Mesothelial cell of epicardium (in vitro differentiated cells): ENCODE results near the gene PNKD. TPM values are rescaled to one million over a fixed set of nuclear protein-coding genes. Genes with fewer than 3 reads are reported as not detected.

Experiments used
- DNase-seq, 2 experiments: peaks; one replicate each; pipeline ENCODE4 v3.0.0; 2021; ENCODE audit warnings: low spot score in 2 of 2; ENCODE audit not compliant: unreplicated experiment in 2 of 2
- H3K27ac Mint-ChIP-seq: 2 replicates; pipeline ENCODE4 v1.8.0; 2021; ENCODE audit warnings: mixed read lengths
- H3K27me3 Mint-ChIP-seq: 2 replicates; pipeline ENCODE4 v1.8.0; 2021; ENCODE audit warnings: low read depth, mixed read lengths
- H3K36me3 Mint-ChIP-seq: 2 replicates; pipeline ENCODE4 v1.8.0; 2021; ENCODE audit warnings: mixed read lengths
- H3K4me1 Mint-ChIP-seq: 2 replicates; pipeline ENCODE4 v1.8.0; 2021; ENCODE audit warnings: mixed read lengths
- H3K4me3 Mint-ChIP-seq: 2 replicates; pipeline ENCODE4 v1.8.0; 2021; ENCODE audit warnings: mild to moderate bottlenecking, moderate library complexity, mixed read lengths
- H3K9me3 Mint-ChIP-seq: 2 replicates; pipeline ENCODE4 v1.8.0; 2021; ENCODE audit warnings: mixed read lengths
- CTCF ChIP-seq: fragments of 200-600 bp; sonication (generic); IDR thresholded peaks from one replicate; pipeline ENCODE4 v1.5.0; 2021; ENCODE audit warnings: antibody characterized with exemption; ENCODE audit not compliant: unreplicated experiment
- total RNA-seq: library from RNA; stranded (reverse); gene quantifications from 3 replicates; pipeline ENCODE4 v1.2.1, GENCODE V29; 2021

Gene PNKD
- total RNA-seq, 1 donor from 2014 or later = 63.2 TPM

GRCh38 chr2:218342837-218343236 is 72.5 kb downstream of the PNKD start:
- Mint-ChIP-seq H3K27me3 (no peaks in the 10 kb centered on the region), H3K27ac (peak overlapping the region; percentile 45), H3K4me1 (peaks cover 21% of the 10 kb centered on the region), H3K36me3 (peaks cover 24% of the 10 kb centered on the region), H3K4me3 (no peak overlapping the region), H3K9me3 (no peaks in the 10 kb centered on the region)
- DNase-seq = no peak
- no peak for TF ChIP-seq CTCF

GRCh38 chr2:218343591-218343990 is 73.3 kb downstream of the PNKD start:
- no peak for TF ChIP-seq CTCF
- DNase-seq = no peak
- H3K4me1 Mint-ChIP-seq = peaks cover 21% of the 10 kb centered on the region
- H3K9me3 Mint-ChIP-seq = no peaks in the 10 kb centered on the region
- no peaks in the 10 kb centered on the region for H3K27me3 Mint-ChIP-seq
- peaks cover 25% of the 10 kb centered on the region for H3K36me3 Mint-ChIP-seq
- peak overlapping the region; percentile 83 for H3K27ac Mint-ChIP-seq
- H3K4me3 Mint-ChIP-seq = no peak overlapping the region

GRCh38 chr2:218344090-218344754 is 73.9 kb downstream of the PNKD start:
- H3K9me3 Mint-ChIP-seq = no peaks in the 10 kb centered on the region
- no peaks in the 10 kb centered on the region for H3K27me3 Mint-ChIP-seq
- peak overlapping the region; percentile 83 for H3K27ac Mint-ChIP-seq
- peaks cover 25% of the 10 kb centered on the region for H3K36me3 Mint-ChIP-seq
- TF ChIP-seq CTCF = no peak
- DNase-seq = no peak
- no peak overlapping the region for H3K4me3 Mint-ChIP-seq
- peaks cover 21% of the 10 kb centered on the region for H3K4me1 Mint-ChIP-seq

- DNase-seq = no peak
- H3K36me3 Mint-ChIP-seq = peaks cover 28% of the 10 kb centered on the region
- no peaks in the 10 kb centered on the region for H3K27me3 Mint-ChIP-seq
- peaks cover 4% of the 10 kb centered on the region for H3K9me3 Mint-ChIP-seq
- peaks cover 21% of the 10 kb centered on the region for H3K4me1 Mint-ChIP-seq
- H3K27ac Mint-ChIP-seq = no peak overlapping the region
- H3K4me3 Mint-ChIP-seq = no peak overlapping the region
- no peak for TF ChIP-seq CTCF
Observed at GRCh38 chr2:218344755-218345417, 74.6 kb downstream of the PNKD start.

GRCh38 chr2:218345491-218346236 is 75.3 kb downstream of the PNKD start:
- H3K27me3 Mint-ChIP-seq = no peaks in the 10 kb centered on the region
- H3K36me3 Mint-ChIP-seq = peaks cover 24% of the 10 kb centered on the region
- peaks cover 4% of the 10 kb centered on the region for H3K9me3 Mint-ChIP-seq
- H3K27ac Mint-ChIP-seq = peak overlapping the region; percentile 15
- TF ChIP-seq CTCF = no peak
- DNase-seq = no peak
- H3K4me1 Mint-ChIP-seq = peaks cover 21% of the 10 kb centered on the region
- H3K4me3 Mint-ChIP-seq = no peak overlapping the region
